ENCODE measurements around the gene SHISA5. TPM values are rescaled to one million over a fixed set of nuclear protein-coding genes. Genes with fewer than 3 reads are reported as not detected.
A peak's percentile ranks its signal among the peaks of the same experiment; 100 is the strongest.

SHISA5 gene
- total RNA-seq, 1 donor from 2014 or later = 95.7 TPM

GRCh38 chr3:48505146-48505545, 1.2 kb upstream of the SHISA5 start:
- intact Hi-C loops (cut with micrococcal nuclease) = loop anchor here (5.0 kb wide), 1 partner anchor 182 kb away; the partner anchor contains the start of gene NCKIPSD
- H3K4me1 Mint-ChIP-seq = peaks cover 18% of the 10 kb centered on the region

GRCh38 chr3:48503401-48504050, 448 bp downstream of the SHISA5 start:
- no peak for TF ChIP-seq CTCF (IDR thresholded peaks at IDR 0.05)
- Mint-ChIP-seq H3K36me3 (ENCODE audit: low read depth) (no peaks in the 10 kb centered on the region), H3K4me3 (peak overlapping the region; percentile 80), H3K27ac (peak overlapping the region; percentile 59), H3K27me3 (no peaks in the 10 kb centered on the region), H3K9me3 (no peaks in the 10 kb centered on the region), H3K4me1 (peaks cover 18% of the 10 kb centered on the region)
- intact Hi-C loops (cut with micrococcal nuclease) = no loop called here
- ChIA-PET POLR2A (interaction anchor here (0.9 to 4.2 kb wide), 4 partner anchors 31 to 64 kb away, joined by 3 to 28 read pairs (median 12); partner anchors contain the start of genes ATRIP, CCDC51 and TMA7), CTCF (interaction anchor here (0.8 to 1.2 kb wide), 3 partner anchors 67 to 103 kb away, joined by 3 read pairs; no protein-coding TSS in a partner anchor)
- ATAC-seq (ENCODE audit: low read depth) (no peak), DNase-seq (no peak)

More at GRCh38 chr3:48505146-48505545, 1.2 kb upstream of the SHISA5 start:
- POLR2A ChIA-PET = interaction anchor here (0.6 to 4.2 kb wide), 7 partner anchors 23 to 66 kb away, joined by 3 to 29 read pairs (median 6); partner anchors contain the start of genes CCDC51 and TMA7
- CTCF ChIA-PET = interaction anchor here (0.7 to 2.0 kb wide), 4 partner anchors 32 to 104 kb away, joined by 3 to 18 read pairs (median 6); partner anchors contain the start of genes CCDC51 and TMA7
- Mint-ChIP-seq H3K4me3 (peak overlapping the region; percentile 80), H3K27ac (peak overlapping the region; percentile 7), H3K9me3 (no peaks in the 10 kb centered on the region), H3K36me3 (ENCODE audit: low read depth) (no peaks in the 10 kb centered on the region), H3K27me3 (no peaks in the 10 kb centered on the region)
- DNase-seq (no peak), ATAC-seq (ENCODE audit: low read depth) (no peak)
- no peak for TF ChIP-seq CTCF (IDR thresholded peaks at IDR 0.05)

- ChIA-PET CTCF (interaction anchor here (1.1 to 1.2 kb wide), 2 partner anchors 67 to 101 kb away, joined by 3 read pairs; no protein-coding TSS in a partner anchor), POLR2A (interaction anchor here (2.7 to 4.2 kb wide), 2 partner anchors 30 to 36 kb away, joined by 18 to 28 read pairs; a partner anchor contains a TSS)
- Mint-ChIP-seq H3K27me3 (no peaks in the 10 kb centered on the region), H3K4me1 (peaks cover 16% of the 10 kb centered on the region), H3K4me3 (peak overlapping the region; percentile 80), H3K9me3 (no peaks in the 10 kb centered on the region), H3K36me3 (ENCODE audit: low read depth) (no peaks in the 10 kb centered on the region), H3K27ac (peak overlapping the region; percentile 46)
- no peak for TF ChIP-seq CTCF (IDR thresholded peaks at IDR 0.05)
- ATAC-seq (ENCODE audit: low read depth) (no peak), DNase-seq (no peak)
- intact Hi-C loops (cut with micrococcal nuclease) = no loop called here
Observed at GRCh38 chr3:48502728-48503168, 1.2 kb downstream of the SHISA5 start.

GRCh38 chr3:48502121-48502520, 1.9 kb downstream of the SHISA5 start:
- POLR2A ChIA-PET = interaction anchor here (0.6 kb wide), 1 partner anchor 1835 kb away, joined by 7 read pairs; no protein-coding TSS in a partner anchor
- intact Hi-C loops (cut with micrococcal nuclease) = no loop called here
- Mint-ChIP-seq H3K4me1 (peaks cover 10% of the 10 kb centered on the region), H3K36me3 (ENCODE audit: low read depth) (no peaks in the 10 kb centered on the region), H3K27ac (peak overlapping the region; percentile 46), H3K9me3 (no peaks in the 10 kb centered on the region), H3K27me3 (no peaks in the 10 kb centered on the region), H3K4me3 (peak overlapping the region; percentile 80)
- DNase-seq = no peak
- CTCF ChIA-PET = interaction anchor here (1.1 kb wide), 1 partner anchor 101 kb away, joined by 3 read pairs; no protein-coding TSS in a partner anchor
- no peak for TF ChIP-seq CTCF (IDR thresholded peaks at IDR 0.05)
- no peak for ATAC-seq (ENCODE audit: low read depth)

GRCh38 chr3:48501196-48501595, 2.8 kb downstream of the SHISA5 start:
- POLR2A ChIA-PET = interaction anchor here (0.6 to 2.0 kb wide), 2 partner anchors 28 to 419 kb away, joined by 5 to 7 read pairs; no protein-coding TSS in a partner anchor
- Mint-ChIP-seq H3K4me1 (peaks cover 10% of the 10 kb centered on the region), H3K27ac (no peak overlapping the region), H3K36me3 (ENCODE audit: low read depth) (no peaks in the 10 kb centered on the region), H3K9me3 (no peaks in the 10 kb centered on the region), H3K27me3 (no peaks in the 10 kb centered on the region), H3K4me3 (no peak overlapping the region)
- intact Hi-C loops (cut with micrococcal nuclease) = no loop called here
- CTCF ChIA-PET = interaction anchor here (1.2 to 1.5 kb wide), 2 partner anchors 65 to 100 kb away, joined by 4 read pairs; no protein-coding TSS in a partner anchor
- ATAC-seq (ENCODE audit: low read depth) (no peak), DNase-seq (no peak)
- no peak for TF ChIP-seq CTCF (IDR thresholded peaks at IDR 0.05)

Measured in activated B cell treated with CpG ODN at 0.5 μM for 24 hours (primary cell).